K562 (cell line): ENCODE measurements around the gene UBXN11. TPM values are rescaled to one million over a fixed set of nuclear protein-coding genes. Genes with fewer than 3 reads are reported as not detected.
A peak's percentile ranks its signal among the peaks of the same experiment; 100 is the strongest.

ENCODE experiments used
- COPS2 ChIP-seq: fragments of 450-650 bp; conservative IDR thresholded peaks from 2 replicates; pipeline ENCODE4 v1.6.1; 2016; ENCODE audit warnings: mild to moderate bottlenecking, moderate library complexity
- CSDE1 ChIP-seq, 2 experiments: fragments of 450-650 bp; IDR thresholded peaks; 2 replicates each; pipeline ENCODE4 v1.6.1; 2016; ENCODE audit warnings: mild to moderate bottlenecking in 1 of 2
- E2F5 ChIP-seq: sonication (generic); formaldehyde crosslinking; IDR thresholded peaks from 2 replicates; pipeline ENCODE4 v1.8.0; 2022; ENCODE audit warnings: mild to moderate bottlenecking, missing genetic modification reagents
- ELF4 ChIP-seq: fragments of 450-650 bp; formaldehyde crosslinking; IDR thresholded peaks from 2 replicates; pipeline ENCODE4 v1.4.0; 2022; ENCODE audit warnings: missing genetic modification characterization
- GABPB2 ChIP-seq: fragments of 250-450 bp; sonication (Bioruptor Pico); conservative IDR thresholded peaks from 2 replicates; pipeline ENCODE4 v1.5.1; 2021; ENCODE audit warnings: mild to moderate bottlenecking
- HEY1 ChIP-seq: fragments of 250-450 bp; sonication (Bioruptor Pico); IDR thresholded peaks from 2 replicates; pipeline ENCODE4 v1.5.0; 2020; ENCODE audit warnings: mild to moderate bottlenecking, moderate library complexity, borderline replicate concordance
- NFIC ChIP-seq: fragments of 450-650 bp; IDR thresholded peaks from 2 replicates; pipeline ENCODE4 v1.6.1; 2017; ENCODE audit warnings: mild to moderate bottlenecking, inconsistent platforms
- RNF2 ChIP-seq: sonication (generic); IDR thresholded peaks from 2 replicates; pipeline ENCODE4 v1.6.1; 2016
- SIN3A ChIP-seq, 2 experiments: fragments of 150-350 bp in 1 of 2; IDR thresholded peaks; 2 replicates each; pipeline ENCODE4 v1.6.1; 2011 to 2016; ENCODE audit warnings: borderline replicate concordance in 2 of 2, low read depth in 2 of 2, low read length in 2 of 2, mild to moderate bottlenecking in 2 of 2, moderate library complexity in 2 of 2; ENCODE audit not compliant: control insufficient read depth in 1 of 2
- SMC3 ChIP-seq: conservative IDR thresholded peaks from 2 replicates; pipeline ENCODE4 v1.6.1; 2011; ENCODE audit warnings: low read depth, low read length, improper control_type of control experiment; ENCODE audit not compliant: insufficient read depth
- TOE1 ChIP-seq, 2 experiments: fragments of 450-650 bp in 1 of 2; sonication (generic) in 1 of 2; formaldehyde crosslinking in 1 of 2; IDR thresholded peaks; 2 replicates each; pipeline versions ENCODE4 v1.7.1 to v1.8.0; 2016 to 2022; ENCODE audit warnings: borderline replicate concordance in 2 of 2, mild to moderate bottlenecking in 2 of 2, antibody characterized with exemption in 1 of 2, inconsistent platforms in 1 of 2, low read depth in 1 of 2, missing genetic modification reagents in 1 of 2, moderate library complexity in 1 of 2
- XRCC4 ChIP-seq: IDR thresholded peaks from one replicate; pipeline ENCODE4 v1.6.1; 2011; ENCODE audit not compliant: insufficient read depth, insufficient read length; ENCODE audit errors: extremely low read depth
- ZNF143 ChIP-seq: sonication (generic); formaldehyde crosslinking; IDR thresholded peaks from 2 replicates; pipeline ENCODE4 v1.9.0; 2022; ENCODE audit warnings: mild to moderate bottlenecking, missing genetic modification reagents
- ZNF766 ChIP-seq: fragments of 200-800 bp; sonication (Bioruptor generic); conservative IDR thresholded peaks from 2 replicates; pipeline ENCODE4 v1.6.1; 2016; ENCODE audit warnings: missing genetic modification characterization, missing compliant biosample characterization
- polyA plus RNA-seq, 8 experiments: library from polyadenylated mRNA; depleted of rRNA in 4 of 8; stranded (reverse) in 5 of 8; unstranded in 3 of 8; fragments of >200 nt; fragmentation: Nextera tagmentation in 2 of 8; fragmentation: Illumina TruSeq in 1 of 8; extraction: Ambion mirVana in 2 of 8; extraction: Trizol in 1 of 8; gene quantifications; 2 replicates each; pipeline versions ENCODE4 v1.2.1 to v1.2.3, GENCODE V29; 2011 to 2014; ENCODE audit warnings: inconsistent platforms in 1 of 8, missing spikeins in 1 of 8
- total RNA-seq, 7 experiments: library from RNA; depleted of rRNA in 6 of 7; stranded (reverse); fragments of >200 nt in 6 of 7; fragmentation: Illumina TruSeq in 2 of 7; extraction: Trizol in 2 of 7; gene quantifications; 2 replicates each; pipeline versions ENCODE4 v1.2.1 to v1.2.3, GENCODE V29; 2011 to 2021; ENCODE audit warnings: low replicate concordance in 1 of 7
- TF ChIP-seq, protein P1 (sequence below): fragments of 200-800 bp; sonication (Bioruptor generic); IDR thresholded peaks from 2 replicates; pipeline ENCODE4 v1.6.1; 2017; ENCODE audit warnings: missing genetic modification characterization, missing compliant biosample characterization
- TF ChIP-seq, protein P2 (sequence below), 2 experiments: IDR thresholded peaks; 2 replicates each; pipeline ENCODE4 v1.6.1; 2011; ENCODE audit warnings: borderline replicate concordance in 1 of 2, control low read depth in 1 of 2, low read depth in 1 of 2, low read length in 1 of 2, mild to moderate bottlenecking in 1 of 2, mixed read lengths in 1 of 2, moderate library complexity in 1 of 2; ENCODE audit not compliant: insufficient read depth in 1 of 2, insufficient read length in 1 of 2, poor library complexity in 1 of 2, severe bottlenecking in 1 of 2; ENCODE audit errors: extremely low read depth in 1 of 2
- TF ChIP-seq, protein P3 (sequence below): fragments of 450-650 bp; formaldehyde crosslinking; conservative IDR thresholded peaks from 2 replicates; pipeline ENCODE4 v1.4.0; 2022; ENCODE audit warnings: mild to moderate bottlenecking, missing genetic modification characterization
- TF ChIP-seq, protein P4 (sequence below): sonication (generic); formaldehyde crosslinking; IDR thresholded peaks from 2 replicates; pipeline ENCODE4 v1.8.1; 2023; ENCODE audit warnings: mild to moderate bottlenecking, missing genetic modification reagents

Gene UBXN11
- total and polyA plus RNA-seq, 9 of the 15 experiments (the other 6 are each of a cell fraction or from before 2014, with no cell fraction given), result 0.48 to 34.3 (median 11.3) TPM

- TF ChIP-seq, protein P1, sequence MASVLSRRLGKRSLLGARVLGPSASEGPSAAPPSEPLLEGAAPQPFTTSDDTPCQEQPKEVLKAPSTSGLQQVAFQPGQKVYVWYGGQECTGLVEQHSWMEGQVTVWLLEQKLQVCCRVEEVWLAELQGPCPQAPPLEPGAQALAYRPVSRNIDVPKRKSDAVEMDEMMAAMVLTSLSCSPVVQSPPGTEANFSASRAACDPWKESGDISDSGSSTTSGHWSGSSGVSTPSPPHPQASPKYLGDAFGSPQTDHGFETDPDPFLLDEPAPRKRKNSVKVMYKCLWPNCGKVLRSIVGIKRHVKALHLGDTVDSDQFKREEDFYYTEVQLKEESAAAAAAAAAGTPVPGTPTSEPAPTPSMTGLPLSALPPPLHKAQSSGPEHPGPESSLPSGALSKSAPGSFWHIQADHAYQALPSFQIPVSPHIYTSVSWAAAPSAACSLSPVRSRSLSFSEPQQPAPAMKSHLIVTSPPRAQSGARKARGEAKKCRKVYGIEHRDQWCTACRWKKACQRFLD (CRISPR knock-in tag), result 0 out of 2 replicates have a peak, but pooled peaks have one; percentile 1
- TF ChIP-seq TOE1 (IDR thresholded peaks at IDR 0.05; ENCODE audit: borderline replicate concordance), result no peak
- 0 out of 2 replicates have a peak, but pooled peaks have one; percentile 7 for TF ChIP-seq TOE1 (CRISPR knock-in tag; IDR thresholded peaks at IDR 0.05; ENCODE audit: borderline replicate concordance, low read depth)
- 0 out of 2 replicates have a peak, but pooled peaks have one; percentile 13 for TF ChIP-seq SMC3
- no peak for TF ChIP-seq CSDE1 (IDR thresholded peaks at IDR 0.05)
- TF ChIP-seq ELF4 (CRISPR knock-in tag), result 0 out of 2 replicates have a peak, but pooled peaks have one; percentile 21
- 0 out of 2 replicates have a peak, but pooled peaks have one; percentile 14 for TF ChIP-seq ZNF143 (CRISPR knock-in tag)
- TF ChIP-seq HEY1 (CRISPR knock-in tag), result no peak
- no peak for TF ChIP-seq XRCC4
- peak; percentile 17; the same call in 1 of the 2 replicates for TF ChIP-seq RNF2
- TF ChIP-seq ZNF766, result peak; percentile 77; the same call in 1 of the 2 replicates
- peak in 1 of 2 experiments; percentile 70; a peak in 1 of 4 replicates for TF ChIP-seq SIN3A (IDR thresholded peaks at IDR 0.05; ENCODE audit: borderline replicate concordance in 2 of 2, control insufficient read depth in 1 of 2, low read depth in 2 of 2, low read length in 2 of 2)
- TF ChIP-seq NFIC, result peak; percentile 91
- TF ChIP-seq COPS2, result no peak
- TF ChIP-seq, protein P2, sequence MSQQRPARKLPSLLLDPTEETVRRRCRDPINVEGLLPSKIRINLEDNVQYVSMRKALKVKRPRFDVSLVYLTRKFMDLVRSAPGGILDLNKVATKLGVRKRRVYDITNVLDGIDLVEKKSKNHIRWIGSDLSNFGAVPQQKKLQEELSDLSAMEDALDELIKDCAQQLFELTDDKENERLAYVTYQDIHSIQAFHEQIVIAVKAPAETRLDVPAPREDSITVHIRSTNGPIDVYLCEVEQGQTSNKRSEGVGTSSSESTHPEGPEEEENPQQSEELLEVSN (IDR thresholded peaks at IDR 0.05; ENCODE audit: borderline replicate concordance in 1 of 2, extremely low read depth in 1 of 2, insufficient read depth in 1 of 2, insufficient read length in 1 of 2, low read depth in 1 of 2, low read length in 1 of 2, poor library complexity in 1 of 2, severe bottlenecking in 1 of 2), result peak; percentile 25 to 44
- TF ChIP-seq, protein P3, sequence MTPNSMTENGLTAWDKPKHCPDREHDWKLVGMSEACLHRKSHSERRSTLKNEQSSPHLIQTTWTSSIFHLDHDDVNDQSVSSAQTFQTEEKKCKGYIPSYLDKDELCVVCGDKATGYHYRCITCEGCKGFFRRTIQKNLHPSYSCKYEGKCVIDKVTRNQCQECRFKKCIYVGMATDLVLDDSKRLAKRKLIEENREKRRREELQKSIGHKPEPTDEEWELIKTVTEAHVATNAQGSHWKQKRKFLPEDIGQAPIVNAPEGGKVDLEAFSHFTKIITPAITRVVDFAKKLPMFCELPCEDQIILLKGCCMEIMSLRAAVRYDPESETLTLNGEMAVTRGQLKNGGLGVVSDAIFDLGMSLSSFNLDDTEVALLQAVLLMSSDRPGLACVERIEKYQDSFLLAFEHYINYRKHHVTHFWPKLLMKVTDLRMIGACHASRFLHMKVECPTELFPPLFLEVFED, result no peak
- no peak for TF ChIP-seq E2F5 (CRISPR knock-in tag)
- TF ChIP-seq, protein P4, sequence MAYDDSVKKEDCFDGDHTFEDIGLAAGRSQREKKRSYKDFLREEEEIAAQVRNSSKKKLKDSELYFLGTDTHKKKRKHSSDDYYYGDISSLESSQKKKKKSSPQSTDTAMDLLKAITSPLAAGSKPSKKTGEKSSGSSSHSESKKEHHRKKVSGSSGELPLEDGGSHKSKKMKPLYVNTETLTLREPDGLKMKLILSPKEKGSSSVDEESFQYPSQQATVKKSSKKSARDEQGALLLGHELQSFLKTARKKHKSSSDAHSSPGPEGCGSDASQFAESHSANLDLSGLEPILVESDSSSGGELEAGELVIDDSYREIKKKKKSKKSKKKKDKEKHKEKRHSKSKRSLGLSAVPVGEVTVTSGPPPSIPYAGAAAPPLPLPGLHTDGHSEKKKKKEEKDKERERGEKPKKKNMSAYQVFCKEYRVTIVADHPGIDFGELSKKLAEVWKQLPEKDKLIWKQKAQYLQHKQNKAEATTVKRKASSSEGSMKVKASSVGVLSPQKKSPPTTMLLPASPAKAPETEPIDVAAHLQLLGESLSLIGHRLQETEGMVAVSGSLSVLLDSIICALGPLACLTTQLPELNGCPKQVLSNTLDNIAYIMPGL (CRISPR knock-in tag), result no peak
- TF ChIP-seq GABPB2 (CRISPR knock-in tag), result no peak
Observed at GRCh38 chr1:26234644-26235370, 71.6 kb downstream of the UBXN11 start (continued).
